Lung (tissue), 12 donors: ENCODE data around the gene SNX20. TPM values are rescaled to one million over a fixed set of nuclear protein-coding genes. Genes with fewer than 3 reads are reported as not detected.

Source experiments
- ATAC-seq: fragments of 200-7000 bp; cut with Tn5 transposase; one replicate; pipeline ENCODE4 v1.9.1; 2020; ENCODE audit warnings: moderate number of reproducible peaks; ENCODE audit not compliant: insufficient read depth, low FRiP score
- DNase-seq, 3 donors: peaks; one replicate each; pipeline ENCODE4 v3.0.0-alpha.2; 2013 to 2017
- H3K27ac ChIP-seq, 2 donors: one replicate each; pipeline ENCODE4 v1.5.1; 2013; ENCODE audit warnings: mild to moderate bottlenecking in 2 of 2, moderate library complexity in 2 of 2, control low read depth in 1 of 2, inconsistent platforms in 1 of 2, low read depth in 1 of 2, low read length in 1 of 2
- H3K27me3 ChIP-seq, 3 donors: one replicate each; pipeline ENCODE4 v1.5.1; 2013; ENCODE audit warnings: low read length in 2 of 3; ENCODE audit not compliant: control insufficient read depth in 3 of 3, insufficient read depth in 3 of 3
- H3K36me3 ChIP-seq, 4 donors: one replicate each; pipeline ENCODE4 v1.5.1; 2013; ENCODE audit warnings: low read length in 4 of 4, mild to moderate bottlenecking in 1 of 4, moderate library complexity in 1 of 4; ENCODE audit not compliant: control insufficient read depth in 4 of 4, insufficient read depth in 4 of 4
- H3K4me1 ChIP-seq, 5 donors: one replicate each; pipeline ENCODE4 v1.5.1; 2013; ENCODE audit warnings: low read length in 5 of 5, mild to moderate bottlenecking in 2 of 5, moderate library complexity in 1 of 5; ENCODE audit not compliant: control insufficient read depth in 5 of 5, insufficient read depth in 5 of 5
- H3K4me3 ChIP-seq: one replicate; pipeline ENCODE4 v1.5.1; 2013; ENCODE audit warnings: mild to moderate bottlenecking, control low read depth, moderate library complexity
- H3K9ac ChIP-seq, 2 donors: one replicate each; pipeline ENCODE4 v1.5.1; 2013; ENCODE audit warnings: low read length in 2 of 2, control low read depth in 1 of 2; ENCODE audit not compliant: insufficient read depth in 1 of 2
- H3K9me3 ChIP-seq, 4 donors: one replicate each; pipeline ENCODE4 v1.5.1; 2013; ENCODE audit warnings: low read length in 3 of 4, mild to moderate bottlenecking in 1 of 4, moderate library complexity in 1 of 4; ENCODE audit not compliant: control insufficient read depth in 4 of 4, insufficient read depth in 3 of 4
- WGBS, 2 donors: extraction: QIAGEN DNeasy Blood & Tissue Kit; methylation state at CpG; one replicate each; pipeline ENCODE4 v1.1.7; 2013; 5-methylcytosine and 5-hydroxymethylcytosine counted together
- polyA plus RNA-seq, 2 donors: library from polyadenylated mRNA; stranded (reverse); fragments of 200-250 nt; gene quantifications; one replicate each; pipeline ENCODE4 v1.2.1, GENCODE V29; 2013
- total RNA-seq, 2 donors: library from RNA; depleted of rRNA in 1 of 2; stranded (reverse); fragments of >200 nt in 1 of 2; gene quantifications; one replicate each; pipeline ENCODE4 v1.2.1, GENCODE V29; 2014 to 2021
- TF ChIP-seq, protein P1 (sequence below): IDR thresholded peaks from 2 replicates; pipeline ENCODE4 v1.5.1; 2012; ENCODE audit warnings: mild to moderate bottlenecking; ENCODE audit errors: control extremely low read depth, extremely low read depth
- donor health status: control.
- donor health status: control.
- donor health status: Bipolar disorder and iron deficiency.
- donor health status: healthy.
- donor health status: DM: yes; HTN: yes; CAD: no.

The SNX20 gene
- total and polyA plus RNA-seq, 4 donors = 3.1 to 14.9 (median 9.5) TPM

DNA sequence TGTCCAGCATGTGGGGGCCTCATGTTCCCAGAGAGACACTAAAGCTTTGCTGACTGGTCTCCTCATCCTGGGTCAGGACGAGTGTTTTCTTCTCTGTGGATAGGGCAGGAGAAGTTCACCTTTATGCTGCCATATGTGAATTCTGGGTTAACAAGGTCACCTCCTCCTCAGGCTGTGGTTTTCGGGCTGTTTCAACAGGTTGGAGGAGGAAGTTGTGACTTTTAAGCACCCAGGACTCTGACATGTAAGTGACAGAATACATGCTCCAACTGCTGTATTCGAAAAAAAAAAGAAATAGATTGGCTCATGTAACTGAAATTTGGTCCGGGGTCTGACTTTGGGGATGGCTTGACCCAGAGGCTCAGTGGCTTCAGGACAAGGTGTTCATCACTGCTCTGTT lies 54.2 kb downstream of the SNX20 start:
- TF ChIP-seq, protein P1, sequence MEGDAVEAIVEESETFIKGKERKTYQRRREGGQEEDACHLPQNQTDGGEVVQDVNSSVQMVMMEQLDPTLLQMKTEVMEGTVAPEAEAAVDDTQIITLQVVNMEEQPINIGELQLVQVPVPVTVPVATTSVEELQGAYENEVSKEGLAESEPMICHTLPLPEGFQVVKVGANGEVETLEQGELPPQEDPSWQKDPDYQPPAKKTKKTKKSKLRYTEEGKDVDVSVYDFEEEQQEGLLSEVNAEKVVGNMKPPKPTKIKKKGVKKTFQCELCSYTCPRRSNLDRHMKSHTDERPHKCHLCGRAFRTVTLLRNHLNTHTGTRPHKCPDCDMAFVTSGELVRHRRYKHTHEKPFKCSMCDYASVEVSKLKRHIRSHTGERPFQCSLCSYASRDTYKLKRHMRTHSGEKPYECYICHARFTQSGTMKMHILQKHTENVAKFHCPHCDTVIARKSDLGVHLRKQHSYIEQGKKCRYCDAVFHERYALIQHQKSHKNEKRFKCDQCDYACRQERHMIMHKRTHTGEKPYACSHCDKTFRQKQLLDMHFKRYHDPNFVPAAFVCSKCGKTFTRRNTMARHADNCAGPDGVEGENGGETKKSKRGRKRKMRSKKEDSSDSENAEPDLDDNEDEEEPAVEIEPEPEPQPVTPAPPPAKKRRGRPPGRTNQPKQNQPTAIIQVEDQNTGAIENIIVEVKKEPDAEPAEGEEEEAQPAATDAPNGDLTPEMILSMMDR = no peak
- WGBS, 2 donors = 26 to 42% methylated on average over 4 of the region's 4 CpGs
- Histone ChIP-seq H3K36me3 (peaks cover 0 to 40% (median 19%) of the 10 kb centered on the region in 4 donors), H3K27ac (no peak overlapping the region), H3K27me3 (no peaks in the 10 kb centered on the region), H3K4me1 (peaks cover 0 to 8% (median 0%) of the 10 kb centered on the region in 5 donors), H3K9me3 (no peaks in the 10 kb centered on the region), H3K4me3 (no peak overlapping the region), H3K9ac (no peak overlapping the region)
- no peak for DNase-seq
- no peak for ATAC-seq

- no peak overlapping the region for H3K4me3 ChIP-seq
- no peaks in the 10 kb centered on the region for H3K27me3 ChIP-seq
- 95 to 96% methylated on average over 12 of the region's 12 CpGs for WGBS, 2 donors
- no peaks in the 10 kb centered on the region for H3K9me3 ChIP-seq
- H3K27ac ChIP-seq = no peak overlapping the region
- H3K9ac ChIP-seq = no peak overlapping the region
- no peak for ATAC-seq
- H3K36me3 ChIP-seq = peaks cover 0 to 37% (median 16%) of the 10 kb centered on the region in 4 donors
- TF ChIP-seq, protein P1 = no peak
- DNase-seq = no peak
- H3K4me1 ChIP-seq = peaks cover 0 to 8% (median 0%) of the 10 kb centered on the region in 5 donors
Observed at GRCh38 chr16:50625374-50625773, 55.7 kb downstream of the SNX20 start.

GRCh38 chr16:50624449-50624970 lies 56.6 kb downstream of the SNX20 start:
- Histone ChIP-seq H3K4me3 (no peak overlapping the region), H3K9ac (no peak overlapping the region), H3K4me1 (peaks cover 0 to 8% (median 0%) of the 10 kb centered on the region in 5 donors), H3K9me3 (no peaks in the 10 kb centered on the region), H3K27me3 (no peaks in the 10 kb centered on the region), H3K36me3 (peaks cover 0 to 31% (median 14%) of the 10 kb centered on the region in 4 donors), H3K27ac (no peak overlapping the region)
- ATAC-seq (no peak), DNase-seq (no peak)
- 73 to 80% methylated on average over 8 of the region's 8 CpGs for WGBS, 2 donors
- TF ChIP-seq, protein P1 = no peak
